ENCODE data around the gene MBTPS2. TPM values are rescaled to one million over a fixed set of nuclear protein-coding genes. Genes with fewer than 3 reads are reported as not detected.

MBTPS2 gene
- total and polyA plus RNA-seq, 9 of the 15 experiments (the other 6 are each of a cell fraction or from before 2014, with no cell fraction given): 2.3 to 18.7 (median 4.0) TPM

DNA sequence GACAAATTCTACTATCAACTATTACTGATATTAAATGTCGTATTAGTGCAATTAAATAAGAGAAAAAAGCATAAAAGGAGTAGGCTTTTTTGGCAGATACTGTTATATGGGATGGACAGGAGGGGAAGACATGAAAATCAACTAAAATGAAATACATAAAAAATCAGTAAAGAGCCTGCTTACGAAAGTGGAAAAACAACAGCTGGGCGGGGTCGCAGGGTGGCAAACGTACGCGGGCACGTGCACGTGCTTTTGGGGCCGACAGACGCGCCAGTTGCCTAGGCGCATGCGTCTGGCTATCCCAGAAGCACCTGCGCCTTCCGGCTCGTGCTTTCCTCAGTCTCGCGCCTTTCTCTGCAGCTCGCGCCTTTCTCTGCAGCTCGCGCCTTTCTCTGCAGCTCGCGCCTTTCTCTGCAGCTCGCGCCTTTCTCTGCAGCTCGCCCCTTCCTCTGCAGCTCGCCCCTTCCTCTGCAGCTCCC is 16.6 kb downstream of the MBTPS2 start, which contains the start of gene YY2:
YY2 (plus strand) TSS at position 51 of the 479 bp plus-strand sequence. CDS start 498 bp downstream, outside the sequence.
- BruUV-seq (replicated peaks): no TSS peak
- CTCF ChIA-PET (ENCODE audit: low intra/inter-chr PET ratio): no interaction called here
- in situ Hi-C loops (cut with MboI): no loop called here

More for the DNA sequence above, 16.6 kb downstream of the MBTPS2 start, which contains the start of gene YY2:
- 95% methylated on average over 4 of the region's 29 CpGs for WGBS (ENCODE audit: insufficient coverage, low coverage, missing lambda C conversion rate)
- TF ChIP-seq ZNF140 (CRISPR knock-in tag; IDR thresholded peaks at IDR 0.05): no peak
- TF ChIP-seq MCM3 (IDR thresholded peaks at IDR 0.05): no peak
- no peak for TF ChIP-seq MTA2 (IDR thresholded peaks at IDR 0.05; ENCODE audit: low read depth)
- TF ChIP-seq ZBTB1 (CRISPR knock-in tag; IDR thresholded peaks at IDR 0.05; ENCODE audit: borderline replicate concordance, low read depth): no peak
- TF ChIP-seq SMARCB1 (IDR thresholded peaks at IDR 0.05; ENCODE audit: insufficient read length, low read depth): no peak
- TF ChIP-seq ZBTB33 (CRISPR knock-in tag; IDR thresholded peaks at IDR 0.05): peak; percentile 52; the same call in 1 of the 2 replicates
- Histone ChIP-seq H3K36me3 (ENCODE audit: control insufficient read depth, insufficient read depth, low read length) (peaks cover 23% of the 10 kb centered on the region; the same call in 2 of the 3 replicates), H3K4me1 (replicated peaks in 1 of 2; ENCODE audit: control insufficient read depth in 2 of 2, insufficient read depth in 2 of 2, low read length in 2 of 2) (no peaks in the 10 kb centered on the region), H4K20me1 (replicated peaks; ENCODE audit: control insufficient read depth, insufficient read depth, low read length) (no peaks in the 10 kb centered on the region), H3K9me1 (ENCODE audit: control insufficient read depth, insufficient read depth, low read length) (no peaks in the 10 kb centered on the region), H3K27me3 (ENCODE audit: control insufficient read depth in 2 of 2, insufficient read depth in 2 of 2, low read length in 2 of 2) (no peaks in the 10 kb centered on the region), H3K79me2 (ENCODE audit: control insufficient read depth, insufficient read depth, low read length) (no peaks in the 10 kb centered on the region), H2AFZ (ENCODE audit: low read depth, low read length) (no peak within 1 kb of the TSS), H3K4me3 (no peak within 1 kb of the TSS), H3K9ac (ENCODE audit: insufficient read depth in 1 of 2, low read depth in 2 of 2, low read length in 2 of 2) (no peak within 1 kb of the TSS), H3K4me2 (ENCODE audit: insufficient read depth, low read length) (no peak within 1 kb of the TSS), H3K9me3 (replicated peaks; ENCODE audit: control insufficient read depth, insufficient read depth, low read depth, low read length) (no peaks in the 10 kb centered on the region; the same call in 1 of the 2 replicates), H3K27ac (ENCODE audit: extremely low read depth, low read depth, low read length) (no peak within 1 kb of the TSS)
- no peak for FAIRE-seq
- DNase-seq (ENCODE audit: extremely low read depth in 1 of 4, low spot score in 3 of 4): no peak
- ATAC-seq: no peak
- POLR2A ChIA-PET: interaction anchor here (1.1 kb wide), 1 partner anchor 16 kb away, joined by 4 read pairs; the partner anchor contains the start of gene MBTPS2
- intact Hi-C loops (cut with micrococcal nuclease): no loop called here

Measured in K562 (cell line).